HCT116 (cell line): Measurements from ENCODE around the gene PRKCA. TPM values are rescaled to one million over a fixed set of nuclear protein-coding genes. Genes with fewer than 3 reads are reported as not detected.

Experiments
- ATAC-seq: fragments of 200-7000 bp; cut with Tn5 transposase; 2 replicates; pipeline ENCODE4 v1.9.1; 2020; ENCODE audit warnings: mild to moderate bottlenecking, moderate library complexity
- BruUV-seq: library from RNA; stranded (reverse); fragments of 400-500 nt; replicated peaks from 2 replicates; lab custom pipeline; 2021; lab: Mats Ljungman, UMichigan
- CTCF ChIA-PET: fragments of 300-600 bp; sonication (Branson Sonifier 250); formaldehyde crosslinking; loops from one replicate; lab custom pipeline; 2021; ENCODE audit warnings: antibody characterized with exemption; lab: Charles Lee
- POLR2A ChIA-PET: fragments of 300-600, 350-600 bp; sonication (Branson Sonifier 250); formaldehyde crosslinking; loops from one replicate; lab custom pipeline; 2021; ENCODE audit warnings: antibody characterized with exemption; lab: Charles Lee
- RAD21 ChIA-PET, 2 experiments: fragments of 300-600 bp; sonication (Branson Sonifier 250); formaldehyde crosslinking; loops; one replicate each; lab custom pipeline; 2023; ENCODE audit warnings: low total read pairs in 2 of 2; ENCODE audit not compliant: uncharacterized antibody in 2 of 2, unreplicated experiment in 2 of 2, low non-redundant PET in 1 of 2; lab: Charles Lee
- DNase-seq: peaks from one replicate; pipeline ENCODE4 v3.0.0-alpha.2; 2010; ENCODE audit warnings: low read depth, low spot score
- H2AFZ ChIP-seq: fragments of 200-600 bp; shearing (Covaris generic), sonication (generic); 2 replicates; pipeline ENCODE4 v1.6.1; 2017; ENCODE audit warnings: low read depth, mixed run types, mixed read lengths, antibody characterized with exemption, low read length; ENCODE audit not compliant: poor library complexity, severe bottlenecking
- H3K27ac ChIP-seq: 2 replicates; pipeline ENCODE4 v1.5.1; 2012; ENCODE audit warnings: low read depth, low read length
- H3K27me3 ChIP-seq: fragments of 200-600 bp; sonication (generic); 2 replicates; pipeline ENCODE4 v1.6.1; 2016; ENCODE audit warnings: mixed run types, low read length, mixed read lengths; ENCODE audit not compliant: insufficient read depth
- H3K36me3 ChIP-seq, 2 experiments: fragments of 200-500 bp in 1 of 2; fragments of 200-600 bp in 1 of 2; sonication (Bioruptor generic) in 1 of 2; sonication (generic) in 1 of 2; 2 replicates each; pipeline versions ENCODE4 v1.5.1 to v1.6.1; 2014 to 2016; ENCODE audit warnings: low read length in 2 of 2, inconsistent platforms in 1 of 2, mixed read lengths in 1 of 2, mixed run types in 1 of 2; ENCODE audit not compliant: insufficient read depth in 2 of 2, control insufficient read depth in 1 of 2
- H3K4me1 ChIP-seq, 2 experiments: fragments of 200-600 bp in 1 of 2; sonication (generic) in 1 of 2; 2 replicates each; pipeline versions ENCODE4 v1.5.1 to v1.6.1; 2012 to 2017; ENCODE audit warnings: low read length in 2 of 2, inconsistent platforms in 1 of 2, mild to moderate bottlenecking in 1 of 2, mixed read lengths in 1 of 2, mixed run types in 1 of 2, moderate library complexity in 1 of 2; ENCODE audit not compliant: insufficient read depth in 2 of 2, control insufficient read depth in 1 of 2
- H3K4me2 ChIP-seq: fragments of 200-600 bp; sonication (generic); 2 replicates; pipeline ENCODE4 v1.6.1; 2017; ENCODE audit warnings: mixed run types, low read length, mixed read lengths
- H3K4me3 ChIP-seq, 2 experiments: fragments of 200-600 bp in 1 of 2; sonication (generic) in 1 of 2; replicated peaks in 1 of 2; 2 replicates each; pipeline ENCODE4 v1.5.1; 2011 to 2016; ENCODE audit warnings: low read length in 2 of 2, control low read depth in 1 of 2, low read depth in 1 of 2, mild to moderate bottlenecking in 1 of 2, mixed read lengths in 1 of 2, mixed run types in 1 of 2
- H3K79me2 ChIP-seq: fragments of 200-600 bp; sonication (generic); 2 replicates; pipeline ENCODE4 v1.6.1; 2017; ENCODE audit warnings: mild to moderate bottlenecking, mixed run types, low read length, moderate library complexity, mixed read lengths; ENCODE audit not compliant: insufficient read depth
- H3K9ac ChIP-seq: fragments of 200-600 bp; sonication (generic); 2 replicates; pipeline ENCODE4 v1.6.1; 2016; ENCODE audit warnings: low read length, mixed read lengths
- H3K9me2 ChIP-seq: fragments of 200-600 bp; sonication (generic), shearing (Covaris generic); 2 replicates; pipeline ENCODE4 v1.6.1; 2017; ENCODE audit warnings: mixed run types, mild to moderate bottlenecking, moderate library complexity; ENCODE audit not compliant: insufficient read depth
- H3K9me3 ChIP-seq, 2 experiments: fragments of 200-500 bp in 1 of 2; fragments of 200-600 bp in 1 of 2; sonication (Bioruptor generic) in 1 of 2; sonication (generic) in 1 of 2; 2 replicates each; pipeline ENCODE4 v1.6.1; 2014 to 2017; ENCODE audit warnings: low read length in 2 of 2, mixed read lengths in 2 of 2, inconsistent platforms in 1 of 2, low read depth in 1 of 2, mild to moderate bottlenecking in 1 of 2, mixed run types in 1 of 2, moderate library complexity in 1 of 2; ENCODE audit not compliant: control insufficient read depth in 1 of 2, insufficient read depth in 1 of 2
- H4K20me1 ChIP-seq: fragments of 200-600 bp; sonication (generic), shearing (Covaris generic); 2 replicates; pipeline ENCODE4 v1.6.1; 2017; ENCODE audit warnings: mixed run types, mild to moderate bottlenecking, moderate library complexity; ENCODE audit not compliant: insufficient read depth
- ATF3 ChIP-seq: IDR thresholded peaks from 2 replicates; pipeline ENCODE4 v1.6.1; 2012
- CBX3 ChIP-seq: IDR thresholded peaks from 2 replicates; pipeline ENCODE4 v1.6.1; 2012; ENCODE audit warnings: low read depth
- CEBPB ChIP-seq: IDR thresholded peaks from 2 replicates; pipeline ENCODE4 v1.6.1; 2012; ENCODE audit warnings: low read depth
- CTCF ChIP-seq, 3 experiments: fragments of 200-600 bp in 1 of 3; sonication (generic) in 1 of 3; IDR thresholded peaks in 2 of 3; conservative IDR thresholded peaks in 1 of 3; 2 replicates each; pipeline ENCODE4 v1.5.1; 2012 to 2017; ENCODE audit warnings: low read depth in 2 of 3, low read length in 2 of 3, antibody characterized with exemption in 1 of 3, borderline replicate concordance in 1 of 3, control low read depth in 1 of 3, mild to moderate bottlenecking in 1 of 3, mixed read lengths in 1 of 3, mixed run types in 1 of 3, moderate library complexity in 1 of 3; ENCODE audit not compliant: insufficient read depth in 1 of 3
- EZH2 ChIP-seq: fragments of 200-600 bp; sonication (generic); IDR thresholded peaks from 2 replicates; pipeline ENCODE4 v1.6.1; 2017; ENCODE audit warnings: antibody characterized with exemption, mixed run types
- MAX ChIP-seq: IDR thresholded peaks from 2 replicates; pipeline ENCODE4 v1.6.1; 2012
- POLR2A ChIP-seq: IDR thresholded peaks from 2 replicates; pipeline ENCODE4 v1.7.0; 2011; ENCODE audit warnings: borderline replicate concordance; ENCODE audit not compliant: insufficient read depth, insufficient read length; ENCODE audit errors: extremely low read depth
- REST ChIP-seq: IDR thresholded peaks from 2 replicates; pipeline ENCODE4 v1.6.1; 2012; ENCODE audit warnings: low read depth
- SIN3A ChIP-seq: IDR thresholded peaks from 2 replicates; pipeline ENCODE4 v1.6.1; 2012; ENCODE audit warnings: low read depth
- SRF ChIP-seq: IDR thresholded peaks from 2 replicates; pipeline ENCODE4 v1.6.1; 2012; ENCODE audit warnings: low read depth
- YY1 ChIP-seq: IDR thresholded peaks from 2 replicates; pipeline ENCODE4 v1.6.1; 2011; ENCODE audit warnings: low read length, low read depth, moderate library complexity, mild to moderate bottlenecking; ENCODE audit not compliant: insufficient replicate concordance; ENCODE audit errors: extremely low read depth
- ZBTB33 ChIP-seq: IDR thresholded peaks from 2 replicates; pipeline ENCODE4 v1.6.1; 2011; ENCODE audit warnings: mild to moderate bottlenecking, low read length, moderate library complexity; ENCODE audit not compliant: insufficient replicate concordance; ENCODE audit errors: extremely low read depth
- ZFX ChIP-seq: fragments of 450-650 bp; IDR thresholded peaks from 2 replicates; pipeline ENCODE4 v1.6.1; 2017
- ZNF274 ChIP-seq: fragments of 200-500 bp; sonication (Bioruptor generic); IDR thresholded peaks from 2 replicates; pipeline ENCODE4 v1.6.1; 2014; ENCODE audit warnings: mild to moderate bottlenecking, low read depth, low read length, inconsistent platforms
- intact Hi-C: fragments of 100-400 bp; cut with micrococcal nuclease; formaldehyde crosslinking; loops from 2 replicates; pipeline ENCODE4 v1.10.0; 2022
- total RNA-seq: library from RNA; stranded (reverse); gene quantifications from one replicate; pipeline ENCODE4 v1.2.1, GENCODE V29; 2021; ENCODE audit not compliant: unreplicated experiment

PRKCA gene
- total RNA-seq, 1 experiment from 2014 or later, result 18.8 TPM

GRCh38 chr17:66285149-66285548 is 17.3 kb upstream of the PRKCA start (continued):
- TF ChIP-seq SRF, result no peak
- TF ChIP-seq CBX3, result no peak
- no peak for TF ChIP-seq EZH2
- TF ChIP-seq ATF3, result no peak
- no peak for TF ChIP-seq YY1

- RAD21 ChIA-PET, result no interaction called here
Measured at GRCh38 chr17:66287911-66288310, 14.5 kb upstream of the PRKCA start.

More at GRCh38 chr17:66287911-66288310, 14.5 kb upstream of the PRKCA start:
- Histone ChIP-seq H3K9me3 (no peaks in the 10 kb centered on the region), H3K4me2 (no peak overlapping the region), H4K20me1 (no peaks in the 10 kb centered on the region), H3K27ac (no peak overlapping the region), H2AFZ (no peak overlapping the region), H3K79me2 (no peaks in the 10 kb centered on the region), H3K27me3 (no peaks in the 10 kb centered on the region), H3K9me2 (no peaks in the 10 kb centered on the region), H3K36me3 (no peaks in the 10 kb centered on the region), H3K4me1 (no peaks in the 10 kb centered on the region)
- ATAC-seq (no peak), DNase-seq (no peak)
- POLR2A ChIA-PET, result no interaction called here
- CTCF ChIA-PET, result no interaction called here
- intact Hi-C loops, result no loop called here
- no TSS peak for BruUV-seq
- TF ChIP-seq CEBPB, result no peak
- no peak for TF ChIP-seq SRF
- no peak for TF ChIP-seq ZFX
- TF ChIP-seq ZBTB33, result no peak
- TF ChIP-seq CBX3, result no peak
- no peak for TF ChIP-seq POLR2A
- TF ChIP-seq CTCF (IDR thresholded peaks at IDR 0.05 in 2 of 3, conservative IDR thresholded peaks at IDR 0.05 in 1 of 3; ENCODE audit: borderline replicate concordance in 1 of 3, insufficient read depth in 1 of 3, low read depth in 2 of 3, low read length in 2 of 3), result no peak
- no peak for TF ChIP-seq YY1
- TF ChIP-seq SIN3A, result no peak
- no peak for TF ChIP-seq ZNF274
- no peak for TF ChIP-seq EZH2
- no peak for TF ChIP-seq ATF3
- TF ChIP-seq MAX, result no peak
- TF ChIP-seq REST, result no peak
- TF ChIP-seq, all 23 proteins: peak for 0
- no peak overlapping the region for H3K4me3 ChIP-seq
- H3K9ac ChIP-seq, result no peak overlapping the region
